ENCODE measurements around the gene PPP1R15A. TPM values are rescaled to one million over a fixed set of nuclear protein-coding genes. Genes with fewer than 3 reads are reported as not detected.

PPP1R15A gene
- total RNA-seq, 1 donor = 63.9 TPM

GRCh38 chr19:48856921-48857320 is 15.3 kb upstream of the PPP1R15A start:
- TF ChIP-seq CTCF (IDR thresholded peaks at IDR 0.05; ENCODE audit: insufficient read depth, low read depth, low read length) = no peak
- DNase-seq (ENCODE audit: low read depth) = peak; percentile 74
- H3K4me3 ChIP-seq (ENCODE audit: low read depth, low read length) = no peak overlapping the region

DNA sequence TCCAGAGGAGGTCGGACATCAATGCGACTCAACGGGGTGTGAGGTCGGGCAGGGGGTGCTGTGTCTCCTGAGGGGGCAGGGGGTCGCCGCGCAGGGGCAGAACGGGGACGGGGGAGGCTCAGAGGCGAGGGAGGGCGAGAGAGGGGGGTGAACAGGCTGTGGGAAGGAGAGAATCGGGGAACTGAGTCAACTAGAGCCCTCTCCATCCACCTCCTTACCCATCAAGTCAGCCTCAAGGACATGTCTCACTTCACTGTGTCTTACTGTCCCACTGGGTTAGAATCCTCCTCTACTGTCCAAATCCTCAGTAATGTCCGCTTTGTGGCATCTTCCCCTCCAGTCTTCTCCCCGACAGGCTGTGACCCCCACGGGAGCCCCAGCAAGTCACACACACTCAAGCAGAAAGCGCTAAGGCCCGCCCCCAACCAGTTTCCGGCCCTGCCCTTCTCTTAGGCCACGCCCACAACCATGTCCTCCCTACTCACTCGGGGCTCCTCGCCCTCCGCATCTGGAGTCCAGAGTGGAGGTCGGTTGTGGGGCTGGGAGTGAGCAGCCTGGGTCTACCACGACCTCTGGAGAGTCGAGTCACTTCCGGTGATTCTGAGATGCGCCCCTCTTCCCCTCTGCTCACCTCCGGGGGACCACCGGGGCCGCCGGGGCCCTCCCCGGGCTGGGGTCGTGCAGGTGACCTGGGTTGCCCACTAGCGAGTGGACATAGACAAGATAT is 13.1 kb upstream of the PPP1R15A start:
- H3K4me3 ChIP-seq (ENCODE audit: low read depth, low read length) = no peak overlapping the region
- no peak for DNase-seq (ENCODE audit: low read depth)
- TF ChIP-seq CTCF (IDR thresholded peaks at IDR 0.05; ENCODE audit: insufficient read depth, low read depth, low read length) = no peak

- no peak for DNase-seq (ENCODE audit: low read depth)
- H3K4me3 ChIP-seq (ENCODE audit: low read depth, low read length) = no peak overlapping the region
- TF ChIP-seq CTCF (IDR thresholded peaks at IDR 0.05; ENCODE audit: insufficient read depth, low read depth, low read length) = no peak
Observed at GRCh38 chr19:48859711-48860572, 12.3 kb upstream of the PPP1R15A start.

- TF ChIP-seq CTCF (IDR thresholded peaks at IDR 0.05; ENCODE audit: insufficient read depth, low read depth, low read length) = no peak
- H3K4me3 ChIP-seq (ENCODE audit: low read depth, low read length) = no peak overlapping the region
- DNase-seq (ENCODE audit: low read depth) = no peak
Observed at GRCh38 chr19:48861313-48861712, 10.9 kb upstream of the PPP1R15A start.

DNA sequence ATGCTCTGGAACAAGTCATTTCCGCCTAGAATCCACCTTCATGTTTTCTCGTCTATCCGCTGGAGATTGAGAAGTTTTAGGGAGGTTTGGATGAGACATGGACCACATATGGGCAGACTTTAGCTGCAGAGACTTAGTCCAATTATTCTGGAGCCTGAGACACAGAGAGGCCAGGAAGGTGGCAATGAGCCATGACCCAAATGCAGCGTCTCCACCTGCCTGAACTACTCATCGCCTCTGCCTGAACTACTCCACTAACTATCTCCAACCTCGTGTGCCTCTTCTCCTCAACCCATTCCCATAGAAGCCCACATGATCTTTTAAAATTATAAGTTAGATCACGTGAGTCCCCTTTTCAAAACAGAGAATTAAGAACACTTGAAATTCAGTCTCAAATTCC is 9.4 kb upstream of the PPP1R15A start:
- DNase-seq (ENCODE audit: low read depth) = no peak
- TF ChIP-seq CTCF (IDR thresholded peaks at IDR 0.05; ENCODE audit: insufficient read depth, low read depth, low read length) = no peak
- no peak overlapping the region for H3K4me3 ChIP-seq (ENCODE audit: low read depth, low read length)

GRCh38 chr19:48866692-48867091 is 5.5 kb upstream of the PPP1R15A start:
- DNase-seq (ENCODE audit: low read depth) = no peak
- no peak for TF ChIP-seq CTCF (IDR thresholded peaks at IDR 0.05; ENCODE audit: insufficient read depth, low read depth, low read length)
- H3K4me3 ChIP-seq (ENCODE audit: low read depth, low read length) = peak overlapping the region; percentile 1
